PC-9 (cell line): ENCODE data around the gene USH1C.

Experiments
- CTCF ChIP-seq: fragments of 200-600 bp; sonication (generic); conservative IDR thresholded peaks from 2 replicates; pipeline ENCODE4 v1.6.1; 2017; ENCODE audit warnings: mixed run types, antibody characterized with exemption, mild to moderate bottlenecking, moderate library complexity
- EZH2 ChIP-seq: fragments of 200-600 bp; sonication (generic); IDR thresholded peaks from 2 replicates; pipeline ENCODE4 v1.8.0; 2017; ENCODE audit warnings: antibody characterized with exemption, low read depth

DNA sequence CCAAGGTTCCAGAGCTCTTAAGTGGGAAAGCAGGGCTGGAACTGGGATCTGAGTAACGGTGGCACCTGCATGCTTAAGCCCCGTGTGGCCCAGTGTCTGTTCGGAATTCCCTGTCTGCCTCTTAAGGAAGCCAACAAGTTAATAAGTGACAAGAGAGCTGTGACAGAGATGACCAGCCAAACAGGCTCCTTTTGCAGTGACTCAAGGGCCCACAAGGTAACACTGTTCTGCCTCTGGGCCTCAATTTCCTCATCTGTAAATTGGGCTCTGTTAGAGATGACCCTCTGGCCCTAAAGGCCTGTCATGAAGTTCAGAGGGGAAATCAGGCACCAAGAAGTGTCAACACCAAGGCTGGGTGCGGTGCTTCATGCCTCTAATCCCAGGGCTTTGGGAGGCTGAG lies 18.6 kb downstream of the USH1C start:
- TF ChIP-seq CTCF = no peak
- TF ChIP-seq EZH2 = no peak
